Neuronal stem cell (in vitro differentiated cells): ENCODE measurements around the gene ELMO1.

Experiments used
- DNase-seq: peaks from one replicate; pipeline ENCODE4 v3.0.0-alpha.2; 2013; ENCODE audit warnings: low spot score
- H2AFZ ChIP-seq: one replicate; pipeline ENCODE4 v1.6.1; 2013; ENCODE audit warnings: mild to moderate bottlenecking, low read length, inconsistent platforms
- H2AK5ac ChIP-seq: 2 replicates; pipeline ENCODE4 v1.6.1; 2013; ENCODE audit warnings: low read depth, mild to moderate bottlenecking, inconsistent platforms, low read length, moderate library complexity, mixed read lengths
- H2BK120ac ChIP-seq: 2 replicates; pipeline ENCODE4 v1.6.1; 2013; ENCODE audit warnings: low read depth, mild to moderate bottlenecking, inconsistent platforms, low read length, moderate library complexity, mixed read lengths
- H2BK12ac ChIP-seq: one replicate; pipeline ENCODE4 v1.6.1; 2013; ENCODE audit warnings: low read length, inconsistent platforms
- H2BK15ac ChIP-seq: 2 replicates; pipeline ENCODE4 v1.6.1; 2013; ENCODE audit warnings: mild to moderate bottlenecking, low read length, inconsistent platforms, mixed read lengths
- H2BK5ac ChIP-seq: one replicate; pipeline ENCODE4 v1.6.1; 2013; ENCODE audit warnings: inconsistent platforms, mild to moderate bottlenecking, low read length, moderate library complexity
- H3K14ac ChIP-seq: one replicate; pipeline ENCODE4 v1.6.1; 2013; ENCODE audit warnings: low read length, inconsistent platforms
- H3K18ac ChIP-seq: 2 replicates; pipeline ENCODE4 v1.6.1; 2013; ENCODE audit warnings: low read length, inconsistent platforms
- H3K23ac ChIP-seq: 2 replicates; pipeline ENCODE4 v1.6.1; 2013; ENCODE audit warnings: low read depth, mild to moderate bottlenecking, mixed read lengths, low read length, inconsistent platforms; ENCODE audit not compliant: poor library complexity
- H3K27ac ChIP-seq: replicated peaks from 3 replicates; pipeline ENCODE4 v1.5.1; 2013; ENCODE audit warnings: low read length, inconsistent platforms
- H3K27me3 ChIP-seq, 3 experiments: 2 replicates each; pipeline ENCODE4 v1.6.1; 2013; ENCODE audit warnings: low read length in 3 of 3, mild to moderate bottlenecking in 2 of 3, inconsistent platforms in 1 of 3, low read depth in 1 of 3, mixed read lengths in 1 of 3, moderate library complexity in 1 of 3; ENCODE audit not compliant: control insufficient read depth in 3 of 3, insufficient read depth in 3 of 3
- H3K36me3 ChIP-seq, 2 donors: replicated peaks in 1 of 2; 2 replicates each; pipeline ENCODE4 v1.6.1; 2013; ENCODE audit warnings: low read length in 2 of 2; ENCODE audit not compliant: control insufficient read depth in 2 of 2, insufficient read depth in 2 of 2
- H3K4ac ChIP-seq: 2 replicates; pipeline ENCODE4 v1.6.1; 2013; ENCODE audit warnings: inconsistent platforms, mild to moderate bottlenecking, low read length, moderate library complexity
- H3K4me1 ChIP-seq, 2 donors: 1 replicate in 1 of 2; 2 replicates in 1 of 2; pipeline ENCODE4 v1.6.1; 2013; ENCODE audit warnings: low read length in 2 of 2, low read depth in 1 of 2; ENCODE audit not compliant: control insufficient read depth in 2 of 2, insufficient read depth in 1 of 2
- H3K4me2 ChIP-seq: one replicate; pipeline ENCODE4 v1.6.1; 2013; ENCODE audit warnings: mild to moderate bottlenecking, low read length, inconsistent platforms; ENCODE audit not compliant: insufficient read depth, poor library complexity, severe bottlenecking
- H3K4me3 ChIP-seq, 2 donors: 2 replicates each; pipeline ENCODE4 v1.5.1; 2013; ENCODE audit warnings: low read length in 2 of 2, mild to moderate bottlenecking in 2 of 2, inconsistent platforms in 1 of 2, moderate library complexity in 1 of 2
- H3K79me1 ChIP-seq: one replicate; pipeline ENCODE4 v1.6.1; 2013; ENCODE audit warnings: low read depth, mild to moderate bottlenecking, inconsistent platforms, low read length, moderate library complexity
- H3K9ac ChIP-seq: one replicate; pipeline ENCODE4 v1.6.1; 2013; ENCODE audit warnings: mild to moderate bottlenecking, low read depth, low read length, inconsistent platforms; ENCODE audit not compliant: poor library complexity
- H3K9me3 ChIP-seq, 2 donors: replicated peaks in 1 of 2; 2 replicates each; pipeline versions ENCODE3 to v1.6.1; 2013; ENCODE audit warnings: low read length in 2 of 2, mild to moderate bottlenecking in 2 of 2, inconsistent platforms in 1 of 2, low read depth in 1 of 2, mixed read lengths in 1 of 2, moderate library complexity in 1 of 2; ENCODE audit not compliant: control insufficient read depth in 2 of 2, insufficient read depth in 1 of 2
- H4K8ac ChIP-seq: one replicate; pipeline ENCODE4 v1.6.1; 2013; ENCODE audit warnings: low read depth, mild to moderate bottlenecking, inconsistent platforms, low read length, moderate library complexity
- H4K91ac ChIP-seq: one replicate; pipeline ENCODE4 v1.6.1; 2013; ENCODE audit warnings: low read length, low read depth, mild to moderate bottlenecking, inconsistent platforms; ENCODE audit not compliant: poor library complexity
- WGBS, 2 donors: extraction: QIAGEN DNeasy Blood & Tissue Kit; methylation state at CpG; one replicate each; pipeline ENCODE4 v1.1.7; 2013; ENCODE audit warnings: missing lambda C conversion rate in 2 of 2, mixed read lengths in 1 of 2; ENCODE audit not compliant: insufficient read length in 2 of 2, insufficient replicate concordance in 1 of 2; ENCODE audit errors: extremely low coverage in 2 of 2; 5-methylcytosine and 5-hydroxymethylcytosine counted together

Gene ELMO1

DNA sequence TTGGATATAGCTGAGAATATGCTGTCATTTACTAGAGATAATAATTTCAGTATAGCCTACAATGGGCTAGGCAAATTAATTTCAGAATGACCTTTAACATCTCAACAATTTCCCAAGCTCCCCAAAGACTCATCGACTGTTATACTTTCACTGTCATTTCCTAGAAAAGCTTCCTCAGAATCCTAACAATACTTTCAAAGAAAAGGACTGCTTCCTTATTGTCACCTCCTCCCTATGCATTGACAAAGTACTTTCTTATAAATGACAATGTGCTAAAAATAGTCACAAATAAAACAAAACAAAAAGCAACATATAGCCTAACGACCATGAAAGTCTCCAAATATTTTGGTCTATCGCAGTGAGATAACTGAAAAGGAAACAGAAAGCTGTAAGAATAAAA lies 272.6 kb downstream of the ELMO1 start:
- no peak overlapping the region for H3K4me3 ChIP-seq
- H3K4ac ChIP-seq = no peak overlapping the region
- H3K23ac ChIP-seq = no peak overlapping the region
- no peak overlapping the region for H3K14ac ChIP-seq
- no peaks in the 10 kb centered on the region for H3K9me3 ChIP-seq
- no peak overlapping the region for H2AFZ ChIP-seq
- H3K18ac ChIP-seq = no peak overlapping the region
- H3K4me1 ChIP-seq = peaks cover 0 to 2% of the 10 kb centered on the region in 2 donors
- H3K27ac ChIP-seq = no peak overlapping the region
- H2AK5ac ChIP-seq = no peak overlapping the region
- WGBS, 2 donors = no CpG with 5 or more reads among the region's 3 CpGs
- H4K91ac ChIP-seq = no peak overlapping the region
- H2BK5ac ChIP-seq = no peak overlapping the region
- H2BK120ac ChIP-seq = no peak overlapping the region
- H3K9ac ChIP-seq = no peak overlapping the region
- H3K27me3 ChIP-seq = no peaks in the 10 kb centered on the region
- H3K36me3 ChIP-seq = no peaks in the 10 kb centered on the region
- H3K4me2 ChIP-seq = no peak overlapping the region
- no peaks in the 10 kb centered on the region for H3K79me1 ChIP-seq
- H2BK15ac ChIP-seq = no peak overlapping the region
- no peak for DNase-seq
- no peak overlapping the region for H4K8ac ChIP-seq
- no peak overlapping the region for H2BK12ac ChIP-seq

DNA sequence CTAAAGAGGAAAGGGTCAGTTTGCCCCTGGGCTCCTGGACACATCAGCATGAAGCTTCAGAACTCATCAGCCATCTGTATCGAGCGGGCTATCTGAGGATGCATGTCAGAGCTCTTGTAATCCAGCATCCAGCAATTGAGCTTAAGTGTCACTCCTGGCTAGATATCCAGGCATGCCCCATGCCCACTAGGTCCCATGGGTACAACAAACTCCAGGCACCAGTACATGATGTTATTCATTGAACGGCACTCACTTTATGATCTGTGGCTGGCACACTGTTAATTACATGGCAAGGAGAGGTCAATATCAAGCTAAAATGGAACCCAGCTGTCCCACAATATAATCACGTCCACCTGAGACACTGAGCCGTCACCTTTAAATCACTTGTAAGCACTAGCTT lies 274.2 kb downstream of the ELMO1 start:
- no peak overlapping the region for H3K4me3 ChIP-seq
- H3K9me3 ChIP-seq = peaks cover 2 to 10% of the 10 kb centered on the region in 2 donors
- H3K27ac ChIP-seq = no peak overlapping the region
- H2BK15ac ChIP-seq = no peak overlapping the region
- no peak overlapping the region for H3K18ac ChIP-seq
- peaks cover 0 to 2% of the 10 kb centered on the region in 2 donors for H3K36me3 ChIP-seq
- H3K9ac ChIP-seq = no peak overlapping the region
- no peak overlapping the region for H4K8ac ChIP-seq
- no CpG with 5 or more reads among the region's 5 CpGs for WGBS, 2 donors
- no peak for DNase-seq
- H3K4ac ChIP-seq = no peak overlapping the region
- H2BK120ac ChIP-seq = no peak overlapping the region
- H3K4me2 ChIP-seq = no peak overlapping the region
- no peaks in the 10 kb centered on the region for H3K79me1 ChIP-seq
- no peak overlapping the region for H2BK5ac ChIP-seq
- no peak overlapping the region for H3K14ac ChIP-seq
- H3K23ac ChIP-seq = no peak overlapping the region
- H2AK5ac ChIP-seq = no peak overlapping the region
- no peaks in the 10 kb centered on the region for H3K27me3 ChIP-seq
- peaks cover 0 to under 1% of the 10 kb centered on the region in 2 donors for H3K4me1 ChIP-seq
- no peak overlapping the region for H2AFZ ChIP-seq
- no peak overlapping the region for H4K91ac ChIP-seq
- H2BK12ac ChIP-seq = no peak overlapping the region

GRCh38 chr7:37173670-37174069 lies 275.0 kb downstream of the ELMO1 start:
- H2BK12ac ChIP-seq = no peak overlapping the region
- no peak overlapping the region for H3K14ac ChIP-seq
- H4K91ac ChIP-seq = no peak overlapping the region
- H2BK120ac ChIP-seq = no peak overlapping the region
- no peak overlapping the region for H3K23ac ChIP-seq
- H4K8ac ChIP-seq = no peak overlapping the region
- H2AK5ac ChIP-seq = no peak overlapping the region
- no peak overlapping the region for H2BK5ac ChIP-seq
- no peak overlapping the region for H3K18ac ChIP-seq
- H3K79me1 ChIP-seq = no peaks in the 10 kb centered on the region
- H3K27ac ChIP-seq = no peak overlapping the region
- peaks cover 2 to 11% of the 10 kb centered on the region in 2 donors for H3K9me3 ChIP-seq
- no peak overlapping the region for H2AFZ ChIP-seq
- no peaks in the 10 kb centered on the region for H3K4me1 ChIP-seq
- H3K9ac ChIP-seq = no peak overlapping the region
- H3K36me3 ChIP-seq = peaks cover 0 to 2% of the 10 kb centered on the region in 2 donors
- no CpG with 5 or more reads among the region's 2 CpGs for WGBS, 2 donors
- H3K4me3 ChIP-seq = no peak overlapping the region
- no peak for DNase-seq
- no peaks in the 10 kb centered on the region for H3K27me3 ChIP-seq
- no peak overlapping the region for H3K4me2 ChIP-seq
- no peak overlapping the region for H2BK15ac ChIP-seq
- no peak overlapping the region for H3K4ac ChIP-seq

DNA sequence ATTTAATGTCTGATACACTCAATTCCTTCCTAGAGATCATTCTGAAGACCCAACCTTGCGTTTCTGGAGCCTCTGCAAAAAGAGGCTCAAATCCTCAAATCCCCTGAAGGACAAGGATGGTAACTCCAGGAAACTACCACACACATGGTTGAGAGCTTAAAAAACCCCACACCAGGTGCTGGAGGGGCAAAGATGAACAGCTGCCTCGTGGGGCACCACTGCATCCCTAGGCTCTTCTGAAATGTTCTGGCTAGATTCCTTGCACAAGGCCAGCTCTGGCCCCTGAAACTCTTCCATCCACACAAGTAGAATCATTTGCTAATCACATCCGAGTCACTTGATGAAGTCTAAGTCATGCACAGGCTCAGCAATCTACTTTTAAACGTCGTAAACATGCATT lies 286.6 kb downstream of the ELMO1 start:
- Histone ChIP-seq H2BK120ac (no peak overlapping the region), H4K91ac (no peak overlapping the region), H2BK15ac (no peak overlapping the region), H3K4ac (no peak overlapping the region), H3K4me3 (no peak overlapping the region), H3K23ac (no peak overlapping the region), H3K9ac (no peak overlapping the region), H4K8ac (no peak overlapping the region), H2AFZ (no peak overlapping the region), H2AK5ac (no peak overlapping the region), H2BK5ac (no peak overlapping the region), H2BK12ac (no peak overlapping the region), H3K9me3 (no peaks in the 10 kb centered on the region), H3K27me3 (no peaks in the 10 kb centered on the region), H3K18ac (no peak overlapping the region), H3K14ac (no peak overlapping the region), H3K79me1 (no peaks in the 10 kb centered on the region), H3K27ac (no peak overlapping the region), H3K36me3 (no peaks in the 10 kb centered on the region), H3K4me1 (no peaks in the 10 kb centered on the region), H3K4me2 (no peak overlapping the region)
- DNase-seq = no peak
- WGBS, 2 donors = no CpG with 5 or more reads among the region's 5 CpGs
